HEK293 (cell line): ENCODE results near the gene FBL.

Experiments
- FEZF1 ChIP-seq: fragments of 450-650 bp; formaldehyde crosslinking; IDR thresholded peaks from 2 replicates; pipeline ENCODE4 v1.5.1; 2016; ENCODE audit warnings: missing biosample characterization, missing genetic modification characterization
- GLIS1 ChIP-seq: fragments of 450-650 bp; formaldehyde crosslinking; IDR thresholded peaks from 2 replicates; pipeline ENCODE4 v1.5.1; 2016; ENCODE audit warnings: missing biosample characterization, missing genetic modification characterization
- GLIS2 ChIP-seq: fragments of 450-650 bp; formaldehyde crosslinking; IDR thresholded peaks from 2 replicates; pipeline ENCODE4 v1.5.1; 2016; ENCODE audit warnings: missing biosample characterization, missing genetic modification characterization
- IKZF3 ChIP-seq: fragments of 450-650 bp; IDR thresholded peaks from 2 replicates; pipeline ENCODE4 v1.5.0; 2018; ENCODE audit warnings: missing biosample characterization, mild to moderate bottlenecking, missing genetic modification characterization, moderate library complexity
- MEIS1 ChIP-seq: sonication (generic); formaldehyde crosslinking; IDR thresholded peaks from 2 replicates; pipeline ENCODE4 v1.8.1; 2022; ENCODE audit warnings: missing genetic modification reagents, mild to moderate bottlenecking, borderline replicate concordance
- MZF1 ChIP-seq: fragments of 450-650 bp; formaldehyde crosslinking; IDR thresholded peaks from 2 replicates; pipeline ENCODE4 v1.5.1; 2017; ENCODE audit warnings: missing biosample characterization, missing genetic modification characterization, borderline replicate concordance
- OVOL3 ChIP-seq: fragments of 450-650 bp; formaldehyde crosslinking; IDR thresholded peaks from 2 replicates; pipeline ENCODE4 v1.5.1; 2016; ENCODE audit warnings: missing biosample characterization, missing genetic modification characterization
- TRIM28 ChIP-seq: IDR thresholded peaks from 2 replicates; pipeline ENCODE4 v1.6.1; 2011; ENCODE audit warnings: low read length, control low read depth, borderline replicate concordance
- ZBTB10 ChIP-seq: fragments of 450-650 bp; formaldehyde crosslinking; IDR thresholded peaks from 2 replicates; pipeline ENCODE4 v1.5.1; 2016; ENCODE audit warnings: missing biosample characterization, missing genetic modification characterization
- ZBTB17 ChIP-seq: fragments of 450-650 bp; formaldehyde crosslinking; IDR thresholded peaks from 2 replicates; pipeline ENCODE4 v1.5.1; 2016; ENCODE audit warnings: missing biosample characterization, missing genetic modification characterization
- ZFP3 ChIP-seq: fragments of 450-650 bp; formaldehyde crosslinking; IDR thresholded peaks from 2 replicates; pipeline ENCODE4 v1.5.1; 2016; ENCODE audit warnings: low read depth, missing biosample characterization, missing genetic modification characterization
- ZFP37 ChIP-seq: fragments of 450-650 bp; formaldehyde crosslinking; IDR thresholded peaks from 2 replicates; pipeline ENCODE4 v1.5.1; 2016; ENCODE audit warnings: missing biosample characterization, missing genetic modification characterization
- ZFP69B ChIP-seq: fragments of 450-650 bp; formaldehyde crosslinking; IDR thresholded peaks from 2 replicates; pipeline ENCODE4 v1.5.1; 2016; ENCODE audit warnings: missing biosample characterization, missing genetic modification characterization
- ZIC2 ChIP-seq: fragments of 450-650 bp; formaldehyde crosslinking; IDR thresholded peaks from 2 replicates; pipeline ENCODE4 v1.5.1; 2016; ENCODE audit warnings: missing biosample characterization, missing genetic modification characterization
- ZNF114 ChIP-seq: fragments of 450-650 bp; formaldehyde crosslinking; IDR thresholded peaks from 2 replicates; pipeline ENCODE4 v1.5.0; 2017; ENCODE audit warnings: missing biosample characterization, missing genetic modification characterization
- ZNF324 ChIP-seq: fragments of 450-650 bp; formaldehyde crosslinking; IDR thresholded peaks from 2 replicates; pipeline ENCODE4 v1.5.1; 2016; ENCODE audit warnings: missing biosample characterization, missing genetic modification characterization
- ZNF366 ChIP-seq: fragments of 450-650 bp; formaldehyde crosslinking; conservative IDR thresholded peaks from 2 replicates; pipeline ENCODE4 v1.5.1; 2016; ENCODE audit warnings: missing biosample characterization, missing genetic modification characterization
- ZNF433 ChIP-seq: fragments of 450-650 bp; formaldehyde crosslinking; IDR thresholded peaks from 2 replicates; pipeline ENCODE4 v1.5.1; 2016; ENCODE audit warnings: missing biosample characterization, missing genetic modification characterization, low read depth
- ZNF48 ChIP-seq: fragments of 450-650 bp; formaldehyde crosslinking; IDR thresholded peaks from 2 replicates; pipeline ENCODE4 v1.5.1; 2016; ENCODE audit warnings: missing biosample characterization, missing genetic modification characterization
- ZNF514 ChIP-seq: fragments of 450-650 bp; formaldehyde crosslinking; IDR thresholded peaks from 2 replicates; pipeline ENCODE4 v1.5.1; 2016; ENCODE audit warnings: missing biosample characterization, missing genetic modification characterization
- ZNF549 ChIP-seq: fragments of 450-650 bp; IDR thresholded peaks from 2 replicates; pipeline ENCODE4 v1.5.1; 2018; ENCODE audit warnings: missing biosample characterization, missing genetic modification characterization, mild to moderate bottlenecking, inconsistent platforms, moderate library complexity
- ZNF555 ChIP-seq: fragments of 450-650 bp; formaldehyde crosslinking; conservative IDR thresholded peaks from 2 replicates; pipeline ENCODE4 v1.5.1; 2017; ENCODE audit warnings: missing biosample characterization, mild to moderate bottlenecking, missing genetic modification characterization, inconsistent platforms
- ZNF600 ChIP-seq: fragments of 450-650 bp; formaldehyde crosslinking; IDR thresholded peaks from 2 replicates; pipeline ENCODE4 v1.5.1; 2016; ENCODE audit warnings: missing biosample characterization, missing genetic modification characterization
- ZNF623 ChIP-seq: fragments of 450-650 bp; formaldehyde crosslinking; IDR thresholded peaks from 2 replicates; pipeline ENCODE4 v1.5.1; 2016; ENCODE audit warnings: missing biosample characterization, missing genetic modification characterization
- ZNF626 ChIP-seq: fragments of 450-650 bp; sonication (Bioruptor Pico); formaldehyde crosslinking; IDR thresholded peaks from 2 replicates; pipeline ENCODE4 v1.5.1; 2018; ENCODE audit warnings: missing biosample characterization, missing genetic modification characterization, inconsistent platforms
- ZNF629 ChIP-seq: fragments of 450-650 bp; formaldehyde crosslinking; IDR thresholded peaks from 2 replicates; pipeline ENCODE4 v1.5.1; 2017; ENCODE audit warnings: missing biosample characterization, missing genetic modification characterization
- ZNF843 ChIP-seq: fragments of 450-650 bp; formaldehyde crosslinking; IDR thresholded peaks from 2 replicates; pipeline ENCODE4 v1.5.1; 2016; ENCODE audit warnings: missing biosample characterization, missing genetic modification characterization
- ZXDB ChIP-seq: fragments of 450-650 bp; formaldehyde crosslinking; IDR thresholded peaks from 2 replicates; pipeline ENCODE4 v1.5.1; 2016; ENCODE audit warnings: missing biosample characterization, missing genetic modification characterization
- TF ChIP-seq, protein P1 (sequence below): fragments of 450-650 bp; formaldehyde crosslinking; IDR thresholded peaks from 2 replicates; pipeline ENCODE4 v1.5.1; 2016; ENCODE audit warnings: missing biosample characterization, missing genetic modification characterization
- TF ChIP-seq, protein P2 (sequence below): fragments of 450-650 bp; formaldehyde crosslinking; conservative IDR thresholded peaks from 2 replicates; pipeline ENCODE4 v1.5.1; 2016; ENCODE audit warnings: low read depth, missing biosample characterization, missing genetic modification characterization

FBL gene

DNA sequence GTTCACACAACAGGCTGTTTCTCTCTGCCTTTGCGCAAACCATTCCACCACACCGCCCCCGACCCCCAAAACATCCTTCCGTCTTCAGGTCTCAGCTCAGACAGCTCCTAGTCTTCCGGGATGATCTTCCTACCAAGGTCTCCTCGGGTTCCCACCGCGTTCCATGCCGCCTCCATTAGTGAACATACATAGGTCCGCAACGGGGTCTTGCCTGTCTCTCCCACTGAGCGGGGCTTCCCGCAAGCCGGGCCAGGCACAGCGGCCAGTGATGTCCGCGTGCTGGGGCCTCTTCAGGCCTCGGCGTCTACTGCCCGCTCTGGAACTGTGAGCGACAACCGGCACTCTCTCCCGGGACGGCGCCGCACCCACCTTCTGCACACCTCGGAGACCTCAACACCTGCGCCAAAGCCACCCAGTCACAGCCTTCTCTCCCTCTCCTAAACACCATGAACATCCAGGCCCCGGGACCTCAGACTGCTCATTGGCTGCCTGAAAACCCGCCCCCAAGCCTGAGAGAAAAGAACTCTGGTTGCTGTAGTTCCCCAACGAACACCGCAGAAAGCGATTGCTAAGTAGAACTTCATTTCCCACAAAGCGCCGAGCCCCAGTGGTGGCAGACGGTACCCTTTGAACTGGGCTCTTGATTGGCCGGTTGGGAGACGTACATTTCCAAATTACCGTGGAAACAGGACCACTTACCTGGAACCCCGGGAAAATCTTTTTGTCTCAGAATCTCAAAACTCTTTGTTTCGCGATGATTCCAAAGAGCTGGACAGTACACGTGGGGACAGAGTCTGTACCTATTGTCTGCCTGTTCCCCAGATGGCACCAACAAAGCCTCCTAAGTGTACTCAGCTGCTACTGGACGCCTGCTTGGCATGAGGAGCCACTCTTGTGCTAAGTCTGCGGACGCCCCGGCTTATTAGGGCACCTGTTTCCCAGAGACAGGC is 21.8 kb downstream of the FBL start (continued):
- TF ChIP-seq, protein P1, sequence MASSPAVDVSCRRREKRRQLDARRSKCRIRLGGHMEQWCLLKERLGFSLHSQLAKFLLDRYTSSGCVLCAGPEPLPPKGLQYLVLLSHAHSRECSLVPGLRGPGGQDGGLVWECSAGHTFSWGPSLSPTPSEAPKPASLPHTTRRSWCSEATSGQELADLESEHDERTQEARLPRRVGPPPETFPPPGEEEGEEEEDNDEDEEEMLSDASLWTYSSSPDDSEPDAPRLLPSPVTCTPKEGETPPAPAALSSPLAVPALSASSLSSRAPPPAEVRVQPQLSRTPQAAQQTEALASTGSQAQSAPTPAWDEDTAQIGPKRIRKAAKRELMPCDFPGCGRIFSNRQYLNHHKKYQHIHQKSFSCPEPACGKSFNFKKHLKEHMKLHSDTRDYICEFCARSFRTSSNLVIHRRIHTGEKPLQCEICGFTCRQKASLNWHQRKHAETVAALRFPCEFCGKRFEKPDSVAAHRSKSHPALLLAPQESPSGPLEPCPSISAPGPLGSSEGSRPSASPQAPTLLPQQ, result peak; percentile 44
- TF ChIP-seq MEIS1 (CRISPR knock-in tag) (no peak), OVOL3 (tag by site-specific recombination) (peak; percentile 62; the same call in 1 of the 2 replicates), ZNF433 (tag by site-specific recombination) (no peak), ZNF600 (peak; percentile 97), ZNF549 (tag by site-specific recombination) (no peak), ZNF629 (tag by site-specific recombination) (peak; percentile 69), ZNF843 (tag by site-specific recombination) (peak; percentile 79), ZNF324 (tag by site-specific recombination) (peak; percentile 65; the same call in 1 of the 2 replicates), ZNF514 (no peak), ZNF626 (tag by site-specific recombination) (no peak), ZFP37 (tag by site-specific recombination) (peak; percentile 89; the same call in 1 of the 2 replicates), FEZF1 (peak; percentile 59), ZNF114 (tag by site-specific recombination) (no peak), ZNF555 (tag by site-specific recombination) (no peak), IKZF3 (peak; percentile 73), ZFP3 (tag by site-specific recombination) (no peak), TRIM28 (peak; percentile 35; the same call in 1 of the 2 replicates), ZFP69B (tag by site-specific recombination) (peak; percentile 73), ZXDB (tag by site-specific recombination) (peak; percentile 86), GLIS2 (tag by site-specific recombination) (peak; percentile 75), ZNF623 (peak; percentile 18; the same call in 1 of the 2 replicates), MZF1 (tag by site-specific recombination) (no peak), ZBTB10 (tag by site-specific recombination) (peak; percentile 78), ZBTB17 (tag by site-specific recombination) (peak; percentile 87), ZNF366 (0 out of 2 replicates have a peak, but pooled peaks have one; percentile 6), GLIS1 (tag by site-specific recombination) (0 out of 2 replicates have a peak, but pooled peaks have one; percentile 31), ZNF48 (tag by site-specific recombination) (no peak), ZIC2 (tag by site-specific recombination) (no peak; the same call in 1 of the 2 replicates)
- TF ChIP-seq, protein P2, sequence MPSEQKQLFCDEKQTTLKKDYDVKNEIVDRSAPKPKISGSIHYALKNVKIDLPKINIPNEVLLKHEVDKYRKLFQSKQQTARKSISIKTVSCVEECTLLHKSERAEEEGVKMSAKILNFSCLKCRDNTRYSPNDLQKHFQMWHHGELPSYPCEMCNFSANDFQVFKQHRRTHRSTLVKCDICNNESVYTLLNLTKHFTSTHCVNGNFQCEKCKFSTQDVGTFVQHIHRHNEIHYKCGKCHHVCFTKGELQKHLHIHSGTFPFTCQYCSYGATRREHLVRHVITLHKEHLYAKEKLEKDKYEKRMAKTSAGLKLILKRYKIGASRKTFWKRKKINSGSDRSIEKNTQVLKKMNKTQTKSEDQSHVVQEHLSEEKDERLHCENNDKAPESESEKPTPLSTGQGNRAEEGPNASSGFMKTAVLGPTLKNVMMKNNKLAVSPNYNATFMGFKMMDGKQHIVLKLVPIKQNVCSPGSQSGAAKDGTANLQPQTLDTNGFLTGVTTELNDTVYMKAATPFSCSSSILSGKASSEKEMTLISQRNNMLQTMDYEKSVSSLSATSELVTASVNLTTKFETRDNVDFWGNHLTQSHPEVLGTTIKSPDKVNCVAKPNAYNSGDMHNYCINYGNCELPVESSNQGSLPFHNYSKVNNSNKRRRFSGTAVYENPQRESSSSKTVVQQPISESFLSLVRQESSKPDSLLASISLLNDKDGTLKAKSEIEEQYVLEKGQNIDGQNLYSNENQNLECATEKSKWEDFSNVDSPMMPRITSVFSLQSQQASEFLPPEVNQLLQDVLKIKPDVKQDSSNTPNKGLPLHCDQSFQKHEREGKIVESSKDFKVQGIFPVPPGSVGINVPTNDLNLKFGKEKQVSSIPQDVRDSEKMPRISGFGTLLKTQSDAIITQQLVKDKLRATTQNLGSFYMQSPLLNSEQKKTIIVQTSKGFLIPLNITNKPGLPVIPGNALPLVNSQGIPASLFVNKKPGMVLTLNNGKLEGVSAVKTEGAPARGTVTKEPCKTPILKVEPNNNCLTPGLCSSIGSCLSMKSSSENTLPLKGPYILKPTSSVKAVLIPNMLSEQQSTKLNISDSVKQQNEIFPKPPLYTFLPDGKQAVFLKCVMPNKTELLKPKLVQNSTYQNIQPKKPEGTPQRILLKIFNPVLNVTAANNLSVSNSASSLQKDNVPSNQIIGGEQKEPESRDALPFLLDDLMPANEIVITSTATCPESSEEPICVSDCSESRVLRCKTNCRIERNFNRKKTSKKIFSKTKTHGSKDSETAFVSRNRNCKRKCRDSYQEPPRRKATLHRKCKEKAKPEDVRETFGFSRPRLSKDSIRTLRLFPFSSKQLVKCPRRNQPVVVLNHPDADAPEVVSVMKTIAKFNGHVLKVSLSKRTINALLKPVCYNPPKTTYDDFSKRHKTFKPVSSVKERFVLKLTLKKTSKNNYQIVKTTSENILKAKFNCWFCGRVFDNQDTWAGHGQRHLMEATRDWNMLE (tag by site-specific recombination), result 0 out of 2 replicates have a peak, but pooled peaks have one; percentile 28
